Esophagus muscularis mucosa (tissue), 3 donors: ENCODE results near the gene PP2D1.

Experiments
- CTCF ChIP-seq, 3 experiments: fragments of 200-600 bp in 2 of 3; fragments of 450-650 bp in 1 of 3; sonication (generic) in 2 of 3; IDR thresholded peaks; one replicate each; pipeline ENCODE4 v1.5.1; 2017 to 2019; ENCODE audit warnings: antibody characterized with exemption in 3 of 3, mild to moderate bottlenecking in 2 of 3, moderate library complexity in 1 of 3
- POLR2A ChIP-seq: fragments of 450-650 bp; IDR thresholded peaks from one replicate; pipeline ENCODE4 v1.6.1; 2017; ENCODE audit warnings: antibody characterized with exemption, moderate library complexity, mild to moderate bottlenecking, low read depth
- POLR2AphosphoS5 ChIP-seq, 2 donors: sonication (generic); formaldehyde crosslinking; IDR thresholded peaks; one replicate each; pipeline ENCODE4 v1.6.1; 2017; ENCODE audit warnings: antibody characterized with exemption in 2 of 2

- TF ChIP-seq POLR2A (no peak), CTCF (IDR thresholded peaks at IDR 0.05) (no peak), POLR2AphosphoS5 (IDR thresholded peaks at IDR 0.05) (no peak)
Observed at GRCh38 chr3:19997502-19997901, 14.6 kb downstream of the PP2D1 start.
